ENCODE data around the gene WDR91. TPM values are rescaled to one million over a fixed set of nuclear protein-coding genes. Genes with fewer than 3 reads are reported as not detected.

WDR91 gene
- total RNA-seq, 1 experiment from 2014 or later: 7.0 TPM

DNA sequence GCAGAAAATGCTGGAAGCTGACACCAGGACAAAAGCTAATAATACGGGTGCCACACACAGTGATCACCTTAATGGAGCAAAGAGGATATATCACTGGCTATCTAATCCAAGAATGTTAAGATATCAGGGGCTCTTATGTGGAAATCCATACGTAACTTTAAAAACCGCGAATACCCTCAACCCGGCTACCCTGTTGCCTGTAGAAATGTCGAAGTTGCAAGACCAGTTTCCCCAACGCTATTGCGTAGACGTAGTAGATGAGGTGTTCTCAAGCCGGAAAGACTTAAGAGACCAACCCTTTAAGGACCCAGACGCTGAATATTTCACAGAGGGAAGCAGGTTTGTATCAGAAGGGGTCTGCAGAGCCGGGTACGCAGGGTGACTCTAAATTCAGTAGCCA lies 33.0 kb downstream of the WDR91 start:
- H3K4me1 ChIP-seq (ENCODE audit: insufficient read depth, low read length, poor library complexity, severe bottlenecking): no peaks in the 10 kb centered on the region
- H3K9me3 ChIP-seq (ENCODE audit: low read depth, low read length, poor library complexity, severe bottlenecking): peaks cover 17% of the 10 kb centered on the region
- no peak for DNase-seq (ENCODE audit: low spot score)
- ChIA-PET POLR2A (ENCODE audit: low non-redundant PET) (no interaction called here), CTCF (no interaction called here)
- no TSS peak for BruUV-seq (replicated peaks)
- H3K27me3 ChIP-seq (replicated peaks; ENCODE audit: insufficient read depth, low read depth, low read length, poor library complexity): no peaks in the 10 kb centered on the region
- no peak overlapping the region for H3K4me3 ChIP-seq (ENCODE audit: low read depth, low read length, poor library complexity, severe bottlenecking)
- H3K36me3 ChIP-seq (ENCODE audit: insufficient read depth, low read length, poor library complexity, severe bottlenecking): no peaks in the 10 kb centered on the region
- TF ChIP-seq EZH2 (IDR thresholded peaks at IDR 0.05; ENCODE audit: borderline replicate concordance, low read depth, low read length, poor library complexity, severe bottlenecking): no peak
- TF ChIP-seq, protein P1, sequence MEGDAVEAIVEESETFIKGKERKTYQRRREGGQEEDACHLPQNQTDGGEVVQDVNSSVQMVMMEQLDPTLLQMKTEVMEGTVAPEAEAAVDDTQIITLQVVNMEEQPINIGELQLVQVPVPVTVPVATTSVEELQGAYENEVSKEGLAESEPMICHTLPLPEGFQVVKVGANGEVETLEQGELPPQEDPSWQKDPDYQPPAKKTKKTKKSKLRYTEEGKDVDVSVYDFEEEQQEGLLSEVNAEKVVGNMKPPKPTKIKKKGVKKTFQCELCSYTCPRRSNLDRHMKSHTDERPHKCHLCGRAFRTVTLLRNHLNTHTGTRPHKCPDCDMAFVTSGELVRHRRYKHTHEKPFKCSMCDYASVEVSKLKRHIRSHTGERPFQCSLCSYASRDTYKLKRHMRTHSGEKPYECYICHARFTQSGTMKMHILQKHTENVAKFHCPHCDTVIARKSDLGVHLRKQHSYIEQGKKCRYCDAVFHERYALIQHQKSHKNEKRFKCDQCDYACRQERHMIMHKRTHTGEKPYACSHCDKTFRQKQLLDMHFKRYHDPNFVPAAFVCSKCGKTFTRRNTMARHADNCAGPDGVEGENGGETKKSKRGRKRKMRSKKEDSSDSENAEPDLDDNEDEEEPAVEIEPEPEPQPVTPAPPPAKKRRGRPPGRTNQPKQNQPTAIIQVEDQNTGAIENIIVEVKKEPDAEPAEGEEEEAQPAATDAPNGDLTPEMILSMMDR (conservative IDR thresholded peaks at IDR 0.05; ENCODE audit: low read depth, low read length): no peak
- H3K27ac ChIP-seq (ENCODE audit: low read depth, low read length, poor library complexity, severe bottlenecking): no peak overlapping the region
- intact Hi-C loops (cut with micrococcal nuclease; ENCODE audit: unreplicated experiment): loop anchor here (10.0 kb wide), 1 partner anchor 64 kb away; no protein-coding TSS in a partner anchor

DNA sequence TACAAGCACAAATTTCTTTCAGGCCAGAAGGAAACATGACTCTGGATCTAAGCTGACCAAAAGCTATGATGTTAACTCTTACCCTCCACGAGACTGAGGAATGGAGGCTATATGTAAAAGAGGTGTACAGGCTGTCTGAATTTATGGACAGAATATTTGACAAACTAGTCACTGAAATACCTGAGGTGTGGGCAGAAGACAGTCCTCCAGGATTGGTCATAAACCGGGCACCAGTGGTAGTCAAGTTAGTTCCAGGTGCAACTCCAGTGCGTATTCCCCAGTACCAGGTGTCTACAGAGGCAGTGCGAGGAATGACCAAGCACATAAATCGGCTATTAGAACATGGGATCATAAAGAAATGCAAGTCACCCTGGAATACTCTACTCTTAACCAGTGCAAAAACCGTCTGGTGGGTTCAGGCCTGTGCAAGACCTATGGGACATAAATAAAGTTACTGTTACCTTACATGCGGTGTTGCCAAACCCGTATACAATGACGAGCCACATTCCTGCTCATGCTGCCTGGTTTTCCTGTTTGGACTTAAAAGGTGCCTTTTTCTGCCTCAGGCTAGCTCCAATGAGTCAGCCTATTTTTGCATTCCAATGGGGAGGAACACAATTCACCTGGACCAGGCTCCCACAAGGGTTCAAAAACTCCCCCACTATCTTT lies 34.2 kb downstream of the WDR91 start:
- Histone ChIP-seq H3K27ac (ENCODE audit: low read depth, low read length, poor library complexity, severe bottlenecking) (no peak overlapping the region), H3K4me3 (ENCODE audit: low read depth, low read length, poor library complexity, severe bottlenecking) (no peak overlapping the region), H3K27me3 (replicated peaks; ENCODE audit: insufficient read depth, low read depth, low read length, poor library complexity) (no peaks in the 10 kb centered on the region), H3K4me1 (ENCODE audit: insufficient read depth, low read length, poor library complexity, severe bottlenecking) (no peaks in the 10 kb centered on the region), H3K9me3 (ENCODE audit: low read depth, low read length, poor library complexity, severe bottlenecking) (peaks cover 15% of the 10 kb centered on the region), H3K36me3 (ENCODE audit: insufficient read depth, low read length, poor library complexity, severe bottlenecking) (no peaks in the 10 kb centered on the region)
- intact Hi-C loops (cut with micrococcal nuclease; ENCODE audit: unreplicated experiment): loop anchor here (10.0 kb wide), 1 partner anchor 62 kb away; no protein-coding TSS in a partner anchor
- no peak for DNase-seq (ENCODE audit: low spot score)
- no TSS peak for BruUV-seq (replicated peaks)
- TF ChIP-seq EZH2 (IDR thresholded peaks at IDR 0.05; ENCODE audit: borderline replicate concordance, low read depth, low read length, poor library complexity, severe bottlenecking): no peak
- POLR2A ChIA-PET (ENCODE audit: low non-redundant PET): no interaction called here
- CTCF ChIA-PET: no interaction called here

DNA sequence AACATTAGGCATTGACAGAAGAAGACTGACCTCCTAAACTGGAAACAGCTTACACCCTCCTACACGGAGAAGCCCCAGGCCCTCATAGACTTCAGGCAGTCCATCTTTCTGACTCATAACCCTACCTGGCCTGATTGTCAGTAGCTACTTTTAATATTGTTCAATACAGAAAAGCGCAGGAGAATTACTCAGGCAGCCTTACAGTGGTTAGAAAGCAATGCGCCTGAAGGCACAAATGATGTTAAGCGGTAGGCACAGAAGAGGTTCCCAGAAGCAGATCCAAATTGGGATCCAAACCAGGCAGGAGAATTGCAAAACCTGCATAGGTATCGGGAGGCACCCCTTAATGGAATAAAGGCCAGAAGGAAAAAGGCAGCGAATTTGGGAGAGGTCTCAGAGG lies 35.4 kb downstream of the WDR91 start:
- ChIA-PET POLR2A (ENCODE audit: low non-redundant PET) (no interaction called here), CTCF (no interaction called here)
- no peaks in the 10 kb centered on the region for H3K27me3 ChIP-seq (replicated peaks; ENCODE audit: insufficient read depth, low read depth, low read length, poor library complexity)

More for the DNA sequence above, 35.4 kb downstream of the WDR91 start:
- Histone ChIP-seq H3K27ac (ENCODE audit: low read depth, low read length, poor library complexity, severe bottlenecking) (no peak overlapping the region), H3K4me1 (ENCODE audit: insufficient read depth, low read length, poor library complexity, severe bottlenecking) (no peaks in the 10 kb centered on the region), H3K4me3 (ENCODE audit: low read depth, low read length, poor library complexity, severe bottlenecking) (no peak overlapping the region), H3K9me3 (ENCODE audit: low read depth, low read length, poor library complexity, severe bottlenecking) (peaks cover 2% of the 10 kb centered on the region), H3K36me3 (ENCODE audit: insufficient read depth, low read length, poor library complexity, severe bottlenecking) (no peaks in the 10 kb centered on the region)
- BruUV-seq (replicated peaks): no TSS peak
- DNase-seq (ENCODE audit: low spot score): no peak
- no peak for TF ChIP-seq EZH2 (IDR thresholded peaks at IDR 0.05; ENCODE audit: borderline replicate concordance, low read depth, low read length, poor library complexity, severe bottlenecking)
- TF ChIP-seq, protein P1 (conservative IDR thresholded peaks at IDR 0.05; ENCODE audit: low read depth, low read length): no peak
- intact Hi-C loops (cut with micrococcal nuclease; ENCODE audit: unreplicated experiment): loop anchor here (10.0 kb wide), 1 partner anchor 61 kb away; no protein-coding TSS in a partner anchor

All from A673 (cell line).